ENCODE measurements around the gene KLHL10. TPM values are rescaled to one million over a fixed set of nuclear protein-coding genes. Genes with fewer than 3 reads are reported as not detected.

KLHL10 gene
- under 1 TPM; 0.32 to 0.43 TPM for total RNA-seq
- long read RNA-seq, donor 1: 0 reads
- long read RNA-seq, donor 2, partial matches to known transcripts: 0 of 2 reads
- long read RNA-seq, donor 2, other reads (novel, unspliced or antisense): 2 of 2 reads

- intact Hi-C loops (cut with DNase I): no loop called here
Observed at GRCh38 chr17:41837761-41838538, at the start of gene KLHL10. TSS of gene KLHL10 (plus strand) at chr17:41837825. CDS start at chr17:41837933, 108 bp downstream.

DNA sequence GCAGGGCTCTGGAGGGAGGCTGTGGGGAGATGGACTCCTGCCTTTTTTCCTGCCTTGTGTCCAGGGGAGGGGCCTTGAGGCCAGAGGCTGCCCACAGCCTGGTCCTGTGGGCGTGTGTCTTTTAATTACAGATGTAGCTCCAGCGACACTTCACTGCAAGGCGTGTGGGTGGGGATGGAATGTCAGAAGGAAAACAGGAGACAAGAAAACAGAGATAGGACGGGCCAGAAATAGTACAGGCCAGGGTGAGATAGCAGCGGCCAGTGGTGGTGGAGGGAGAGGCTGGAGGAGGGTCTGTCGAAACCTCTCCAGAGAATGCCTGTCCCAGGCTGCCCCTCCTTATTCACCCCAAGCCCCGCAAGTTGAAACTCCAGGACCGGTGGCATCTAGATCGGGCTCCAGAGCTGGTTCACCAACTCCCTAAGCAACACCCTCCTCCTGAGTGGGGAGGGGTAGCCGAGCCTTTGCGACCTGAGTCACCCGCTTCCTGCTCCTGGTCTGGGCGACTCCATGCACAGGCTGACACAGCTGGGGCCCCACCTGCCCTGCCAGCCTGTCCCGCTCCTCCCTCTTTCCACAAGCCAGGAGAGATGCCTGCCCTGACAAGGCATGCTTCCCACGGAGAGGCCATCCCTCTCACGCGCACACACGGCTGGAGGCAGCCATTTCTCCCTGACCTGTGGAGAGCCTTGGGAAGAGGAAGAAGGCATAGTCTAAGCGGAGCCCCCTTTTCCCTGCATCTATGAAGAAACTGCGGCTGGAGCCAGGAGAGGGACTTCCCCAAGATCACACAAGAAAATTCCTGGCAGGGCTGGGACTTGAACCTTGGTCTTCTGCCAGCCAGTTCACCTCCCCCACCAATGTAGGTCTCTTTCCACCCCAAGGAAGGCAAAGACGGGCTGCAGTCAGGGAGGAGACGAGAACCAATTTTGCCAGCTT lies 44.5 kb upstream of the KLHL10 start:
- intact Hi-C loops (cut with DNase I): no loop called here
- DNase-seq (ENCODE audit: low spot score): no peak

More at GRCh38 chr17:41837761-41838538, at the start of gene KLHL10:
- peak; percentile 67 for DNase-seq (ENCODE audit: low spot score)

DNA sequence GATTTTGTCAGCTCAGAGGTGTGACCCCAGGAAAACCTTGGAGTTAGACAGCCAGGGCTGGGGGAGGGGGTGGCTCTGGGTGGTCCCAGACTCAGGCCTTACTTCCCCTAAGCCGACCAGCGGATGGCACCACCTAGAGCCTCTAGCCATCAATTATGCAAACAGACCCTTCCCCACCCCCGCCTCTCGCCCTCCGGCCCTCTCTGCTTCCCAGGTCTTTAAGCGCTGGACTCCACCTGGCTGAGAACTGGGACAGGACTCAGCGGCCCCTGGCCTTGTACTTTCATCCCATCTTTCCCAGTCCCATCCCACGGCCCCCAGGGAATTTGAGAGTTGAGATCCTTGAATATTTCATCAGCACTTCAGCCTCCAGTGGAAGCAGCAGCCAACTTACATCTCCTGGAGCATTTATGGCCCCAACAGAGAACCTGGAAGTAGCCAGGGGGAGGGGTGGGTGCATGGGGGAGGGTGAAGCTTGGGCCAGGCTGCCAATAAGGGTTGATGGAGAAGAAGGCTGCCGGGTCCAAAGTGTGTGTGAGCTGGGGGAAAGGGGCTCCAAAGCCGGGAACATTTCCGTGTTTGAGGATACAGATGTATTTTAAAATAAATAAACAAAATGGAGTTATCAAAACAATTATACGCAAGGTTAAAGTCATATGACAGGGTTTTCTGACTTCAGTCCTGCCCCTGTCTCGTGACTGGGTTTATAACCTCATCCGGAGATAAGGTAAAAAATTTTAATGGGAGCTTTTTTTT lies 43.7 kb upstream of the KLHL10 start:
- intact Hi-C loops (cut with DNase I): no loop called here
- no peak for DNase-seq (ENCODE audit: low spot score)

GRCh38 chr17:41794540-41794975 lies 43.1 kb upstream of the KLHL10 start:
- intact Hi-C loops (cut with DNase I): no loop called here
- no peak for DNase-seq (ENCODE audit: low spot score)

DNA sequence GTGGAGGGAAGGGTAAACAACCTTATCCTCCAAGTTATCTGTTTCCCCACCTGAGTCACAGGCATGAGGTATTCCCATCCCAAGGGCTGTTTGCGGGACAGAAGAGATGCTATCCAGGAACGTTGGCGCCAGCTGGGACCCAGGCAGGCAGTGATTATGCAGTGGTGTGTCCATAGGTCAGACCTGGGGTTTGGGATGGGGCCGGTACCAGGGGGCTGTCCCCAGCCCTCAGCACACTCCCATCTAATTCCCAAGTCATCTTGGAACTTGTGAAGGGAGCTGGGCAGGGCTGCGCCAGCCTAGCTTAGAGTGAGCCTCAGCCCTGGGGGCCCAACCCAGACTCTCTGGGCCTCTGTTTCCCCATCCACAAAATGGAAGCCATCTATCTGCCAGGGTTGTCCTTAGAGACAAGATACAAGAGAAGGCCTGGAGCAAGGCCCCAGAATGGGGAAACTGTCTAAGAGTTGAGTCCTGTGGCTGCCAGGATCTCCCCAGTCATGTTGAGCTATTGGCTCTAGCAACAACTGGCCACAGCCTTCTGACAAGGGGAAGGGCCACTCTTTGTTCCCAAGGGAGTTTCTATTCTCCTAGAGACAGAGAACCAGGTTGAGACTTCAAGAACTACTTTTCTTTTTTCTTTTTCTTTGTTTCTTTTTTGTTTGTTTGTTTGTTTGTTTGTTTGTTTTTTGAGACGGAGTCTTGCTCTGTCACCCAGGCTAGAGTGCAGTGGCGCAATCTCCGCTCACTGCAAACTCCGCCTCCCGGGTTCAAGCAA lies 41.3 kb upstream of the KLHL10 start:
- DNase-seq (ENCODE audit: low spot score): no peak
- intact Hi-C loops (cut with DNase I): no loop called here

DNA sequence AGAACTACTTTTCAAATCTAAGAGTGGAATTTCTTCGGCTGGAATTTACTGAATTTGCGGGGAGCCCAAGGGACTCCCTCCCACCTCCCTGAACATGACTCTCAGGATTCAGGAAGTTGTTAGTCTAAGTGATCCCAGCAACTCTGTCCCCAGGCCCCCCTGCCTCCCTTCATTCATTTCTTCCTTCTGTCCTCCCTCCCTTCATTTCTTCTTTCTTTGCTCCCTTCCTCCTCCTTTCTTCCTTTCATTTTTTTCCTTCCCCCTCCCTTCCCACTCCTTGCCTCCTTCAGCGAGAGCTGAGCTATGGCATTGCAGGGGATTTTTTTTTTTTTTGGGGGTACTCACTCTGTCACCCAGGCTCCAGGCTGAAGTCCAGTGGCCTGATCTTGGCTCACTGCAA lies 40.2 kb upstream of the KLHL10 start:
- intact Hi-C loops (cut with DNase I): no loop called here
- DNase-seq (ENCODE audit: low spot score): no peak

GRCh38 chr17:41799366-41799765 lies 38.3 kb upstream of the KLHL10 start:
- intact Hi-C loops (cut with DNase I): no loop called here
- DNase-seq (ENCODE audit: low spot score): no peak

GRCh38 chr17:41800601-41801373 lies 36.8 kb upstream of the KLHL10 start:
- intact Hi-C loops (cut with DNase I): loop anchor here (2.0 kb wide), 1 partner anchor 62 kb away; no protein-coding TSS in a partner anchor
- no peak for DNase-seq (ENCODE audit: low spot score)

DNA sequence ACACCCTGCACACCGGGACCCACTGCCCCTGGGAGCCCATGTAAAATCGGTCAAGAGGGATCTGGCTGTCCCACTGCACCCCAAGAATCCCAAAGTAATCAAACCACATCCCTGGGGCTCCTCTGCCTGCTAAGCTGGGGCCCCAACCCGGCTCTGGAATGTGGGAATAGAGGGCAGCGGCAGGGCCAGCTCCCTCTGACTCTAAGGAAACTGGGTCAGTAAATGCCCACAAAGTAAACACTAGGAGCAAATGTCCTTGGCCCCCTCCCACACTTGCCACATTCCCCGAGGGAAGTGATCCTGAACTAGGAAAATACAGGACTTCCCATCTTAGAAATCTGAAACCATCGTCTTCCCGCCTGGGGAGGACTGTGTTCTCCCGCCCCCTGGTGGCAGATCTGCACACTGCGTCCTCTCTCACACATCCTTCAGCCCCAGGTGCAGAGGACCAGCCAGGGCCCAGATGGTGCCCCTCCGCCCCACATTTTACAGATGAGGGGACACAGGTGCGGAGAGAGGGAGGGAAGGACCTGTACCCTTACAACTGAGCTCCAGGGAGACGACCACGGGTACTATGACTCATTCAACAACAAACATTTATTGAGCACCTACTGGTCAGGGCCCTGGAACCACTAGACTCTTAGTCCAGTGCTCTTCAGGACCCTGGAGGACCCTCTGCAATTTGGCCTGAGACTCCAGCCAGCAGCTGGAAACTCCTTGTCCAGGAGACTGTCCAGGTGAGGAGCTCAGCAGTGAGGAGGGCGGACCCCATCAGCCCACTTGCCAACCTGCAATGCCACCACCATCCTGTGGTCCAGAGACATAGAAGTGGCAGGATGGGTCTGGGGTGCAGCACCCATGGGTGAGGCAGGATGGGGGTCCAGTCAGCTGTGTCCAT lies 36.0 kb upstream of the KLHL10 start:
- DNase-seq (ENCODE audit: low spot score): peak; percentile 94
- intact Hi-C loops (cut with DNase I): loop anchor here (2.0 kb wide), 1 partner anchor 63 kb away; no protein-coding TSS in a partner anchor

- intact Hi-C loops (cut with DNase I): no loop called here
- DNase-seq (ENCODE audit: low spot score): no peak
Observed at GRCh38 chr17:41803049-41804020, 34.3 kb upstream of the KLHL10 start.

GRCh38 chr17:41806685-41807445 lies 30.8 kb upstream of the KLHL10 start:
- intact Hi-C loops (cut with DNase I): no loop called here
- no peak for DNase-seq (ENCODE audit: low spot score)

DNA sequence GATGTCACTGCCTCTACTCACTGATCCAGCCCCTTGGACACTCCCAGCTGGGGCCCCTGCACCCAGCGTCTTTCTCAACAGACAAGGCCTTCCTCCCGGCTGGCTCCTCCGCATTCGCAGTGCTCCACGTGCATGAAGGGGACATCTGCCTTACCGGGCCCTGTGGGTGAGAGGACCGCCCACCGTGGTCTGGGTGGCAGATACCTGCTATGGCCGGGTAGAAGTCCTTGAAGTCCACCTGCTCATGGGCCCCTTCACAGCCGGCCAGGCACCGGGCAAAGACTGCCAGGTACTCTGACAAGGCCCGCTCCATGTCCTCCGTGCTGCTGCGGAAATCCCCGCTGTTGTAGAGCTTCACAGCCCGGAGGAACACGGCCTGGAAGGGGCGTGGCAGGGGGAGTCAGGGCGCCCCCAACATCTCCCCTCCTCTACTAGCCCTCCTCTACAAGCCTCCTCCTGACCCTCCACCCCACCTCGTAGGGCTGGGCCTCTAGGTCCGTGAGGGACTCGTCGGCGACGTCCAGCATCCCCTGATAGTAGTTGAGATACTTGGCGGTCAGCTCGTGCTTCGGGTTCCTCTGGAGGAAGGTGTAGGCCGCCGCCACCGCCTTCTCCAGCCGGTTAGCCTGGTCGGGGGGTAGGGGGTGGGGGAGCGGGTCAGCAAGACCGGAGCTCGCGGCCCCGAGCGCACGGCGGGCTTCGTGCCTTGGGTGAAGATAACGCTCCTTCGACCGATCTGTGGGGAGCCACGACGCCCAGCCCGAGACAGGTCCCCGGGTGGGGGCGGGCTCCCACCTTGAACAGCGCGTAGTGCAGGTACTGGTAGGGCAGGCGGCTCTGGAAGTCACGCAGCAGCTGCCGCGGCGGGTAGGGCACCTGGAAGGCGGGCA lies 26.7 kb upstream of the KLHL10 start:
- intact Hi-C loops (cut with DNase I): no loop called here
- DNase-seq (ENCODE audit: low spot score): no peak

- intact Hi-C loops (cut with DNase I): no loop called here
- DNase-seq (ENCODE audit: low spot score): peak; percentile 94
Observed at GRCh38 chr17:41811549-41812380, 25.9 kb upstream of the KLHL10 start, which contains the start of gene P3H4. TSS of gene P3H4 (minus strand) at chr17:41811949. CDS start at chr17:41811915, 34 bp downstream.
